Measurements from ENCODE around the gene SIGLEC11.
"Not testable (repeated sequence)": the region's sequence is repeated elsewhere in the genome, so short reads cannot be mapped to it uniquely, and the experiment has no call there.

The SIGLEC11 gene

GRCh38 chr19:49950956-49951526 is 9.9 kb downstream of the SIGLEC11 start:
- no peak for FAIRE-seq

GRCh38 chr19:49950590-49950948 is 10.4 kb downstream of the SIGLEC11 start:
- no peak for FAIRE-seq

- FAIRE-seq, result no peak
Measured at GRCh38 chr19:49949742-49950589, 11.0 kb downstream of the SIGLEC11 start.

GRCh38 chr19:49946415-49946814 is 14.6 kb downstream of the SIGLEC11 start:
- no peak for FAIRE-seq

- FAIRE-seq, result not testable (repeated sequence)
Measured at GRCh38 chr19:49944567-49944966, 16.4 kb downstream of the SIGLEC11 start.

GRCh38 chr19:49940482-49940791 is 20.5 kb downstream of the SIGLEC11 start:
- no peak for FAIRE-seq

GRCh38 chr19:49939721-49940481 is 21.1 kb downstream of the SIGLEC11 start:
- FAIRE-seq, result no peak

- FAIRE-seq, result no peak
Measured at GRCh38 chr19:49938662-49939061, 22.3 kb downstream of the SIGLEC11 start.

- FAIRE-seq, result no peak
Measured at GRCh38 chr19:49937750-49938381, 23.1 kb downstream of the SIGLEC11 start.

- FAIRE-seq, result no peak
Measured at GRCh38 chr19:49936549-49936948, 24.4 kb downstream of the SIGLEC11 start.

- FAIRE-seq, result no peak
Measured at GRCh38 chr19:49933643-49934042, 27.3 kb downstream of the SIGLEC11 start.

- FAIRE-seq, result no peak
Measured at GRCh38 chr19:49932731-49933131, 28.2 kb downstream of the SIGLEC11 start.

GRCh38 chr19:49932041-49932451 is 28.9 kb downstream of the SIGLEC11 start:
- no peak for FAIRE-seq

- FAIRE-seq, result no peak
Measured at GRCh38 chr19:49931293-49932040, 29.5 kb downstream of the SIGLEC11 start.

GRCh38 chr19:49930483-49931011 is 30.4 kb downstream of the SIGLEC11 start:
- FAIRE-seq, result no peak

GRCh38 chr19:49929611-49930482 is 31.1 kb downstream of the SIGLEC11 start:
- peak; percentile 65 for FAIRE-seq

GRCh38 chr19:49929121-49929610 is 31.8 kb downstream of the SIGLEC11 start, which contains the start of the genes ATF5 and NUP62:
ATF5 (plus strand) TSS chr19:49929205; CDS start chr19:49930851, 1,646 bp downstream.
NUP62 (minus strand) TSS chr19:49929504; CDS start chr19:49909807, 19,697 bp downstream.
- no peak for FAIRE-seq

- FAIRE-seq, result no peak
Measured at GRCh38 chr19:49927526-49928264, 33.3 kb downstream of the SIGLEC11 start.

GRCh38 chr19:49926515-49926914 is 34.5 kb downstream of the SIGLEC11 start:
- FAIRE-seq, result no peak

GRCh38 chr19:49925486-49925885 is 35.5 kb downstream of the SIGLEC11 start:
- no peak for FAIRE-seq

All from TTC549 (cell line).